PC-3 (cell line): ENCODE measurements around the gene C1orf53. TPM values are rescaled to one million over a fixed set of nuclear protein-coding genes. Genes with fewer than 3 reads are reported as not detected.

Experiments
- ATAC-seq: fragments of 200-7000 bp; cut with Tn5 transposase; 2 replicates; pipeline ENCODE4 v1.9.1; 2020; ENCODE audit warnings: mild to moderate bottlenecking, moderate library complexity
- BruUV-seq: library from RNA; stranded (reverse); fragments of 400-500 nt; replicated peaks from 2 replicates; lab custom pipeline; 2021; lab: Mats Ljungman, UMichigan
- CTCF ChIA-PET: fragments of 300-600 bp; sonication (Branson Sonifier 250); formaldehyde crosslinking; loops from one replicate; lab custom pipeline; 2022; ENCODE audit warnings: antibody characterized with exemption; lab: Charles Lee
- POLR2A ChIA-PET: fragments of 300-600 bp; sonication (Branson Sonifier 250); formaldehyde crosslinking; loops from one replicate; lab custom pipeline; 2022; ENCODE audit warnings: antibody characterized with exemption; ENCODE audit not compliant: unreplicated experiment; lab: Charles Lee
- DNase-seq: peaks from one replicate; pipeline ENCODE4 v3.0.0-alpha.2; 2015
- H2AFZ ChIP-seq: fragments of 300-600 bp; sonication (generic); 2 replicates; pipeline ENCODE4 v1.6.0; 2016; ENCODE audit warnings: antibody characterized with exemption, low read length
- H3F3A ChIP-seq: fragments of 300-600 bp; sonication (generic); one replicate; pipeline ENCODE4 v1.6.0; 2017; ENCODE audit warnings: antibody characterized with exemption, low read length, control low read depth, mild to moderate bottlenecking; ENCODE audit not compliant: unreplicated experiment
- H3K27ac ChIP-seq: fragments of 300-600 bp; sonication (generic); 2 replicates; pipeline ENCODE4 v1.5.1; 2016; ENCODE audit warnings: mild to moderate bottlenecking, low read length
- H3K27me3 ChIP-seq: fragments of 300-600 bp; sonication (generic); 2 replicates; pipeline ENCODE4 v1.6.1; 2016; ENCODE audit warnings: low read length, mixed read lengths
- H3K36me3 ChIP-seq: fragments of 300-600 bp; sonication (generic); 2 replicates; pipeline ENCODE4 v1.6.1; 2016; ENCODE audit warnings: low read depth, mixed run types, low read length, mixed read lengths
- H3K4me1 ChIP-seq: fragments of 300-600 bp; sonication (generic); 2 replicates; pipeline ENCODE4 v1.5.1; 2016; ENCODE audit warnings: low read length; ENCODE audit not compliant: insufficient read depth
- H3K4me2 ChIP-seq: fragments of 300-600 bp; sonication (generic); 2 replicates; pipeline ENCODE4 v1.6.0; 2016; ENCODE audit warnings: low read length
- H3K4me3 ChIP-seq: fragments of 300-600 bp; sonication (generic); 2 replicates; pipeline ENCODE4 v1.5.1; 2016; ENCODE audit warnings: mild to moderate bottlenecking, low read length, mixed read lengths
- H3K79me2 ChIP-seq: fragments of 300-600 bp; sonication (generic); 2 replicates; pipeline ENCODE4 v1.6.1; 2017; ENCODE audit warnings: low read length, mixed read lengths
- H3K9ac ChIP-seq: fragments of 300-600 bp; sonication (generic); 2 replicates; pipeline ENCODE4 v1.6.0; 2016; ENCODE audit warnings: mild to moderate bottlenecking, low read length
- H3K9me2 ChIP-seq: fragments of 300-600 bp; sonication (generic); replicated peaks from 2 replicates; pipeline ENCODE4 v1.6.1; 2016; ENCODE audit warnings: mixed run types, low read length, mixed read lengths
- H3K9me3 ChIP-seq: fragments of 300-600 bp; sonication (generic); 2 replicates; pipeline ENCODE4 v1.6.1; 2016; ENCODE audit warnings: low read length, mixed read lengths
- H4K20me1 ChIP-seq: fragments of 300-600 bp; sonication (generic); 2 replicates; pipeline ENCODE4 v1.6.1; 2016; ENCODE audit warnings: low read length, mixed read lengths
- EZH2 ChIP-seq: fragments of 300-600 bp; sonication (generic); IDR thresholded peaks from one replicate; pipeline ENCODE4 v1.6.1; 2017; ENCODE audit warnings: antibody characterized with exemption, mild to moderate bottlenecking, low read length; ENCODE audit not compliant: unreplicated experiment
- EZH2phosphoT487 ChIP-seq: fragments of 300-600 bp; sonication (generic); IDR thresholded peaks from 2 replicates; pipeline ENCODE4 v1.6.1; 2018; ENCODE audit warnings: mild to moderate bottlenecking, antibody characterized with exemption, low read length, borderline replicate concordance
- intact Hi-C: fragments of 100-400 bp; cut with micrococcal nuclease; formaldehyde crosslinking; loops from 2 replicates; pipeline ENCODE4 v1.9.0; 2023
- total RNA-seq: library from RNA; depleted of rRNA; stranded (reverse); fragments of >200 nt; gene quantifications from 2 replicates; pipeline ENCODE4 v1.2.3, GENCODE V29; 2014
- TF ChIP-seq, protein P1 (sequence below): fragments of 300-600 bp; sonication (generic); conservative IDR thresholded peaks from 2 replicates; pipeline ENCODE4 v1.5.1; 2017; ENCODE audit warnings: antibody characterized with exemption, low read depth, mild to moderate bottlenecking, low read length

C1orf53 gene
- total RNA-seq, 1 experiment from 2014 or later: 10.4 TPM

DNA sequence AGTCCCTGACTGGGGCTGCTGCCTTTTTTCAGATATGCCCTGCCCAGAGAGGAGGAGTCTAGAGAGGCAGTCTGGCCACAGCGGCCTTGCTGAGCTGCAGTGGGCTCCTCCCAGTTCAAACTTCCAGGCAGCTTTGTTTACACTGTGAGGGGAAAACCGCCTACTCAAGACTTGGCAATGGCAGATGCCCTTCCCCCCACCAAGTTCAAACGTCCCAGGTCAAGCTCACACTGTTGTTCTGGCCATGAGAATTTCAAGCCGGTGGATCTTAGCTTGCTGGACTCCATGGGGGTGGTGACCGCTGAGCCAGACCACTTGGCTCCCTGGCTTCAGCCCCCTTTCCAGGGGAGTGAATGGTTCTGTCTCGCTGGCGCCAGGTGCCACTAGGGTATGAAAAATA lies 18.3 kb upstream of the C1orf53 start:
- DNase-seq (no peak), ATAC-seq (no peak)
- Histone ChIP-seq H3K9me2 (no peaks in the 10 kb centered on the region), H3K27me3 (no peaks in the 10 kb centered on the region), H2AFZ (no peak overlapping the region), H3K36me3 (no peaks in the 10 kb centered on the region), H3K4me1 (no peaks in the 10 kb centered on the region), H3K9ac (no peak overlapping the region), H3K27ac (no peak overlapping the region), H3K79me2 (no peaks in the 10 kb centered on the region), H4K20me1 (no peaks in the 10 kb centered on the region), H3K9me3 (no peaks in the 10 kb centered on the region), H3K4me3 (no peak overlapping the region), H3K4me2 (no peak overlapping the region), H3F3A (no peaks in the 10 kb centered on the region)
- intact Hi-C loops: no loop called here
- POLR2A ChIA-PET: no interaction called here
- CTCF ChIA-PET: no interaction called here
- no TSS peak for BruUV-seq
- TF ChIP-seq EZH2 (no peak), EZH2phosphoT487 (no peak)
- TF ChIP-seq, protein P1, sequence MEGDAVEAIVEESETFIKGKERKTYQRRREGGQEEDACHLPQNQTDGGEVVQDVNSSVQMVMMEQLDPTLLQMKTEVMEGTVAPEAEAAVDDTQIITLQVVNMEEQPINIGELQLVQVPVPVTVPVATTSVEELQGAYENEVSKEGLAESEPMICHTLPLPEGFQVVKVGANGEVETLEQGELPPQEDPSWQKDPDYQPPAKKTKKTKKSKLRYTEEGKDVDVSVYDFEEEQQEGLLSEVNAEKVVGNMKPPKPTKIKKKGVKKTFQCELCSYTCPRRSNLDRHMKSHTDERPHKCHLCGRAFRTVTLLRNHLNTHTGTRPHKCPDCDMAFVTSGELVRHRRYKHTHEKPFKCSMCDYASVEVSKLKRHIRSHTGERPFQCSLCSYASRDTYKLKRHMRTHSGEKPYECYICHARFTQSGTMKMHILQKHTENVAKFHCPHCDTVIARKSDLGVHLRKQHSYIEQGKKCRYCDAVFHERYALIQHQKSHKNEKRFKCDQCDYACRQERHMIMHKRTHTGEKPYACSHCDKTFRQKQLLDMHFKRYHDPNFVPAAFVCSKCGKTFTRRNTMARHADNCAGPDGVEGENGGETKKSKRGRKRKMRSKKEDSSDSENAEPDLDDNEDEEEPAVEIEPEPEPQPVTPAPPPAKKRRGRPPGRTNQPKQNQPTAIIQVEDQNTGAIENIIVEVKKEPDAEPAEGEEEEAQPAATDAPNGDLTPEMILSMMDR: no peak

DNA sequence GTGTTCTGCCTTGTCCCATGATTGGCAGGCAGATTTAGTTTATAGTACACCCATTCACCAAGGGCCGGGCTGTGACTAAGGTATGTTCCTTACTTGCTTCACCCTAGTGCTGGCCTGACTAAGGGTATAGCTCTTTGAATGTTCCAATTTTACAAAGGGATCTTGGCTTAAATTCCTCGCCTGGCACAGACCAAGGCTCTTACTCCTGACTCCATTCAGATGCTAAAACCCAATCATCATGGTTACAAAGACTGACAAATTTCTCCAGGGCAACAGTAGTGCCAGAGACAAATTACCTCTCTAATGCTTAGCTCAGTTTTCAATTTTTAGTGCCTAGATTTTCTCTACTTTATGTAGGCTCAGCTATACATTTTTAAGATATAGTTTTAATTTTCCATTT lies 11.5 kb upstream of the C1orf53 start:
- no peak for DNase-seq
- no peak overlapping the region for H3K4me2 ChIP-seq
- no peak overlapping the region for H2AFZ ChIP-seq
- H3K27me3 ChIP-seq: no peaks in the 10 kb centered on the region
- ChIA-PET CTCF (no interaction called here), POLR2A (no interaction called here)
- H3K9me3 ChIP-seq: no peaks in the 10 kb centered on the region
- ATAC-seq: no peak
- no peaks in the 10 kb centered on the region for H3K4me1 ChIP-seq
- BruUV-seq: no TSS peak
- H4K20me1 ChIP-seq: no peaks in the 10 kb centered on the region
- no peaks in the 10 kb centered on the region for H3K79me2 ChIP-seq
- no peak overlapping the region for H3K4me3 ChIP-seq
- no peaks in the 10 kb centered on the region for H3F3A ChIP-seq
- H3K36me3 ChIP-seq: no peaks in the 10 kb centered on the region
- intact Hi-C loops: no loop called here
- H3K9me2 ChIP-seq: no peaks in the 10 kb centered on the region
- TF ChIP-seq EZH2: no peak
- no peak for TF ChIP-seq EZH2phosphoT487
- TF ChIP-seq, protein P1: no peak
- H3K27ac ChIP-seq: no peak overlapping the region
- no peak overlapping the region for H3K9ac ChIP-seq

DNA sequence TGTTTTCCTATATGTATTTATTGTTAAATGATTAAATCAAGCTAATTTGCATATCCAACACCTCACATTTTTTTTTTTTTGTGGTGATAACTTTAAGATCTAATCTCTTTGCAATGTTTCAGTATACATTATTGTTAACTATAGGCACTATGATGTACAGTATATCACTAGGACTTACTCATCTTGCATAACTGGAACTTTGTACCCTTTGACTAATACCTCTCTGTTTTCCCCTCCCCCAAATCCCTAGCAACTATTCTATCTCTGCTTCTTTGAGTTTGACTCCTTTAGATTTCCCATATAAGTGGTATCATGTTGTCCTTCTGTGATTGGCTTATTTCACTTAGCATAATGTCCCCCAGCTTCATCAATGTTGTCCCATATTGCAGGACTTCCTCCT lies 9.7 kb upstream of the C1orf53 start:
- no peaks in the 10 kb centered on the region for H4K20me1 ChIP-seq
- TF ChIP-seq, protein P1: no peak
- TF ChIP-seq EZH2phosphoT487: no peak
- TF ChIP-seq EZH2: no peak
- H3F3A ChIP-seq: no peaks in the 10 kb centered on the region
- ATAC-seq (no peak), DNase-seq (no peak)
- H3K9me2 ChIP-seq: no peaks in the 10 kb centered on the region
- H3K4me3 ChIP-seq: no peak overlapping the region
- intact Hi-C loops: no loop called here
- POLR2A ChIA-PET: no interaction called here
- no peaks in the 10 kb centered on the region for H3K36me3 ChIP-seq
- CTCF ChIA-PET: no interaction called here
- H2AFZ ChIP-seq: no peak overlapping the region
- no peak overlapping the region for H3K9ac ChIP-seq
- no peak overlapping the region for H3K4me2 ChIP-seq
- H3K27me3 ChIP-seq: no peaks in the 10 kb centered on the region
- no peaks in the 10 kb centered on the region for H3K4me1 ChIP-seq
- H3K79me2 ChIP-seq: no peaks in the 10 kb centered on the region
- no peak overlapping the region for H3K27ac ChIP-seq
- no TSS peak for BruUV-seq
- no peaks in the 10 kb centered on the region for H3K9me3 ChIP-seq
